ENCODE data around the gene SETX. TPM values are rescaled to one million over a fixed set of nuclear protein-coding genes. Genes with fewer than 3 reads are reported as not detected.

SETX gene
- total RNA-seq, 1 experiment from 2014 or later, result 44.3 TPM

- H3K4me1 ChIP-seq (ENCODE audit: insufficient read depth, low read length), result peaks cover 3% of the 10 kb centered on the region; the same call in 1 of the 2 replicates
- H3K23me2 ChIP-seq (ENCODE audit: insufficient read length, low read depth, low read length, poor library complexity, severe bottlenecking), result no peaks in the 10 kb centered on the region
- H3K4me3 Mint-ChIP-seq, result no peak overlapping the region
- no peak overlapping the region for H2BK20ac ChIP-seq (ENCODE audit: low read depth, low read length, poor library complexity, severe bottlenecking)
- H3K23ac ChIP-seq (ENCODE audit: insufficient read length, low read depth, low read length), result no peak overlapping the region
- no peaks in the 10 kb centered on the region for H3K27me3 ChIP-seq (ENCODE audit: insufficient read depth, low read length)
- no peaks in the 10 kb centered on the region; the same call in 1 of the 2 replicates for H3K27me3 Mint-ChIP-seq (ENCODE audit: low read depth)
- no peak overlapping the region for H2BK12ac ChIP-seq (ENCODE audit: insufficient read length, low read depth, low read length)
- no peak overlapping the region for H2BK15ac ChIP-seq (ENCODE audit: low read depth, low read length)
- WGBS (ENCODE audit: extremely low coverage, insufficient read length, low lambda C conversion rate), result 100% methylated on average over 1 of the region's 4 CpGs
- H3K27ac ChIP-seq (ENCODE audit: insufficient read length, low read depth, low read length), result no peak overlapping the region
- H2AK5ac ChIP-seq (ENCODE audit: insufficient read length, low read length), result no peak overlapping the region
- peaks cover 3% of the 10 kb centered on the region for H3K79me1 ChIP-seq (ENCODE audit: insufficient read depth, low read depth, low read length, poor library complexity, severe bottlenecking)
- no peaks in the 10 kb centered on the region for H3K9me3 Mint-ChIP-seq
- no peak overlapping the region for H4K91ac ChIP-seq (ENCODE audit: insufficient read length, low read depth, low read length)
- no peak overlapping the region for H4K8ac ChIP-seq (replicated peaks; ENCODE audit: insufficient read length, low read depth, low read length)
- H3K36me3 Mint-ChIP-seq (ENCODE audit: insufficient read depth in 1 of 3, low read depth in 3 of 3), result peaks cover 11 to 34% (median 30%) of the 10 kb centered on the region in 3 experiments
- no peak overlapping the region for H3K14ac ChIP-seq (ENCODE audit: insufficient read depth, low read length)
- no peaks in the 10 kb centered on the region for H3K79me2 ChIP-seq (ENCODE audit: insufficient read depth, low read length)
- no peak overlapping the region for H3K4me2 ChIP-seq (ENCODE audit: insufficient read depth, insufficient read length, low read length)
- no peak for DNase-seq
- H3K27ac Mint-ChIP-seq, result peak overlapping the region in 2 of 3 experiments; percentile 40 to 64; a peak in 4 of 7 replicates
- no peak for TF ChIP-seq CTCF (conservative IDR thresholded peaks at IDR 0.05)
- no peak overlapping the region for H3K9ac ChIP-seq (ENCODE audit: extremely low read depth, insufficient read length, low read length)
- H3K18ac ChIP-seq (ENCODE audit: insufficient read length, low read depth, low read length), result no peak overlapping the region
- H2AFZ ChIP-seq (ENCODE audit: low read length), result no peak overlapping the region
- no peak overlapping the region for H3T11ph ChIP-seq (ENCODE audit: low read length)
- H4K5ac ChIP-seq (ENCODE audit: insufficient read length, low read depth, low read length), result no peak overlapping the region
- H2BK5ac ChIP-seq (ENCODE audit: insufficient read length, low read length), result no peak overlapping the region
- no peak overlapping the region for H2BK120ac ChIP-seq (ENCODE audit: low read depth, low read length, poor library complexity, severe bottlenecking)
- H3K4me1 Mint-ChIP-seq, result peaks cover 6 to 18% of the 10 kb centered on the region in 2 experiments
- H3K56ac ChIP-seq (ENCODE audit: insufficient read length, low read depth, low read length), result no peak overlapping the region
- H3K9me3 ChIP-seq (ENCODE audit: control insufficient read depth, low read depth, low read length), result no peaks in the 10 kb centered on the region
- H3K4ac ChIP-seq (ENCODE audit: low read depth, low read length), result no peak overlapping the region
- no peaks in the 10 kb centered on the region for H4K20me1 ChIP-seq (ENCODE audit: control insufficient read depth, insufficient read depth, insufficient read length)
These were observed 35.2 kb downstream of the SETX start for GRCh38 chr9:132319421-132320110.
